ENCODE data around the gene MIER2. TPM values are rescaled to one million over a fixed set of nuclear protein-coding genes. Genes with fewer than 3 reads are reported as not detected.
"Not testable (repeated sequence)": the region's sequence is repeated elsewhere in the genome, so short reads cannot be mapped to it uniquely, and the experiment has no call there.

The MIER2 gene
- polyA plus RNA-seq, 12 donors = 19.5 to 35.2 (median 24.1) TPM; not detected in 1

DNA sequence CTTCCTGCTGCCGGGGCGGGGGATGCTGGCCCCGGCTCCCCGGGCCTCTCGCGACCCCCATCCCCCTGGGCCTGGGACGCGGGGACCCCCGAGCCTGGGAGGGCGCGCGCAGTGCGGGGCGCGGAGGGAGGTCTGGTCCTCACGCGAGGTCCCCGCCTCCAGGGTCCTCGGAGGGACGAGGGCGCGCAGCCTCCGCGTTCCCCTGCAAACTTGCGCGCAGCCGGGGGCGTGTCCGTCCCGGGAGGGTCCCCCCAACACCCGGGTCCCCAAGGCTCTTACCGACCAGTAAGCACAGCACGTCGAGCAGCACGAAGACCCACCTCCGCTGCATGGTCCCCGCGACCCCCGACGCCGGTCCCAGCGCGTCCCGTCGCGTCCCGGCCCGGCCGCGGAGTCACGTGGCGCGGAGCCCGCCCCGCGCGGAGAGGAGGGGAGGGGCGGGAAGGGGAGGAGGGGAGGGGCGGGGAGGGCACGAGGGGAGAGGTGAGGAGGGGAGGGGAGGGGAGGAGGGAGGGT lies 53.5 kb downstream of the MIER2 start, which contains the start of gene PLPP2:
Gene PLPP2 (minus strand): TSS at position 398 of the 516 bp plus-strand sequence. CDS start 67 bp downstream, at position 331.
- no peak for DNase-seq

DNA sequence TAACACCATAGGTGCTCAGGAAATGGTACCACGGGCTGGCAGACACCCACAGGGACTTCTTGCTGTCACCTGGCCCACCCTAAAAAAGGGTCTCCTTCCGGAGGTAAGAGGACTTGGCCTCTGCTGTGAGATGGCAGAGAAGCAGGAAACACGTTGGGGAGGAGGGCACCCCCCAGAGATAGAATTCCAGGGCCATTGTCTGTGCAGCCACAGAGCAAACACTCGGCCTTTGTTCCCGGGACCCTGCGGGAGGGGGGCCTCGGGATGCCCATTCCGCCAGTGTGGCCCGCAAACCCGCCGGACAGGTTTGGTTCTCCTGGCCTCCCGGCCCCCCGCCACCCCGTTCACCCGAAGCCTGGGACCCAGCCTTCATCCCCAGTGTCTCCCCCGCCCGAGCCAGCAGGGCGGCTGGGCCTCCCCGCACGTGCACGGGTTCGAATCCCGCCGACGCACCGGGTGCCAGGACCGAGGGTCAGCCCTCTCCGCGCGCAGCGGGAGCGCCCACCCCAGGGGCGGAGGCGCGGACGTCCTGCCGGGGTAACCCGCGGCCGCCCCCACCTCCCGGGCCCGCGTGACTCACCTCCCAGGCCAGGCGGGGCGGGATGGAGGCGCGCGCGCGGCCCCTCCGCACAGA lies 54.1 kb downstream of the MIER2 start:
- no peak for DNase-seq

DNA sequence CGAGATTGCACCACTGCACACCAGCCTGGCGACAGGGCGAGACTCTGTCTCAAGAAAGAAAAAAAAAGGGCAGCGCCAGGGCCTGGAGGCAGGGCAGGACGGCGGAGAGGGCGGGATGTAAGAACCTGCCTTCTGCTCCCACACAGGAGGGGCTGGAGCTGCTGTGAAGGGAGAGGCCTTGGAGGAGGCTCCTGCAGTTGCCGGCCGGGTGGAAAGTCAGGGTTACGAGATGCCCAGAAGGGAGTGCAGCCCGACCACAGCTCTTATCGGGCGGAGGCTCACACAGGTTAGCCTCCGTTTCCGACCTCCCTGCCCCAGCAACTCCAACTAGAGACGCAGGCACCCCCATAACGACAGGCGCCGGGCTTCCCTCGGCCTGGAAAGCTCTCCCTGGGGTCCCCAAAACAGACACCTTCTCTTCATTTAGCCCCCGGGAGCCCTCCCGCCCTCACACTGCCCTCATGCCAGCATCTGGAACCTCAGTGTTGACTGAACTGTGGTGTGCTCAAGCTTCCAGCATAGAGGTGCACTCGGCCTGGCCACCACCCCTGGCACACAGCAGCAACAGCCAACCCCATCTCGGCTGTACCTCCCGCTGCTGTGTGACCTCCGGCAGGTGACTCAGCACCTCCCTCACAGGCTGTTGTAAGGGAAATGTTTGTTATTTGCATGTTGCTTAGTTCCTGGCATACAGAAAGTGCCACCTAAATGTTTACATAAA lies 54.8 kb downstream of the MIER2 start:
- DNase-seq = no peak

DNA sequence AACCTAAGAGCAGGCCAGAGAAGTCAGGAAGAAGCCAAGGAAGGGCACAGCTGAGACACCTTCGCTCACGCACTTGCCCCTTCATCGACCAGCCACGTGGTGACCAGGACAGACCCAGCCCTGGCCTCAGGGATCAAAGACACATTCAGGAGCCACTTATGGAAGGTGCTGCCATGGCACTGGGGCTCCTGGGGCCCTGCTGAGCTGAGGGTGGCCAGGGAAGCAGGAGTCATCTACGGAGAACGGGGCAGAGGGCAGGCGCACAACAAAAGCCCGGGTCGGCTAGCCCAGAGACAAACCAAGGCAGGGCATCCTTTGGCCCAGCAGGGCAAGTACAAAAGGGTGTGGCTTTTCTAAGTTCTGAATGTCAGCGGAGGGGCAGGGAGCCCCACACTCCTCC lies 55.7 kb downstream of the MIER2 start:
- DNase-seq = no peak

DNA sequence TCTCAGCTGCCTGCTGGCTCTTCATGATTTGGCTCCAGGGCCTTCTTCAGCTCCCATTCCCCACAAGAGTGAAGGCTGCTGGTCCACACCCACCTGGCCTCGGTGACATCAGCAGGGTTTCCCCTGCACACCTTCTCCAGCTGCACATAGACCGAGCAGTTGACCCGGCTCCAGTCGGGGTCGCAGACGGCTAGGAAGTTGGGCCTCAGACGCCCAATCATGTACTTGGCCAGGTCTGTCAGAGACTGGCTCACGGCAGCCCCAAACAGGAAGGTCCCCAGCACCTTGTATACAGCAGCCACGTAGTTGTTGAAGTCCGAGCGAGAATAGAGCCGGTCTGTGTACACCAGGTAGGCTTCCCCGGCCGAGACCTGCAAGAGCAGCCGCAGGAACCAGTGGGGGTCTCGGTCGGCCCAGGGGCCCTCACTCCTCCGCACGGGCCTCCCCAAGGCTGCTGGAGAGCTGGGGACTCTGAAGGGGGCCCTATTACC lies 57.2 kb downstream of the MIER2 start:
- DNase-seq = no peak

DNA sequence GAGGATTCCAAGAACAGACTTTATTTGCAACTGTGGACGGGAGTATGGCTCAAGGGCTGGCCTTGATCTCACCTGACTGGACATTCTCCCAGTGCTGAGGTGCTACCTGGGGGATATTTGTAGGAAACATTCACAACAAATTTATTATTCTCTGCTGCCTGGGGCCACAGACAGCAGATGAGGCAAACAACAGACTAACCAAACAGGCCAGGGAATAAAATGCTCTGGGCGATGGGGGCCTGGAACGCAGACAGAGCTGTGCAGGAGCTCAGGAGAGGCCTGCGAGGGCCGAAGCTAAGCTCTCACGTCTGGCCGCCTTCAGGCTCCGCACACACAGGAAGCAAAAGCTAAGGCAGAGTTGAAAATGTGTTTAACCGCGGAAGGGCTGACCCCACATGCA lies 61.2 kb downstream of the MIER2 start:
- no peak for DNase-seq

DNA sequence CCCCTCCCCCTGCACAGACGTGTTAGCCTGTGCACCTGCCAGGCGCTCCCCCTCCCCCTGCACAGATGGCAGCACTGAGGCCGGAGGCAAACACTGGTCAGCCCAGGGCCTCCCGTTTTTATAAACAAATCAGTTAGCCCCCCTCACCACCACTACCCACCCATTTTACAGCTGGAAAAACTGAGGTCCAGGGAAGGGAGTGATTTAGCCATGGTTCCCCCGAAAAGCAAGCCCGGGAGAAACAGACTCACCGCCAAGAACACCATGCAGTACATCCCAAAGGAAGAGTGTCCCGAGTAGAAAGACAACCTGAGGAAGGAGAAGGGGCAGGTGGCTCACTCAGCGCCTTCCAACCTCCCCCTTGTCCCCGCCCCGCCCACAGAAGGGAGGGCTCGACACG lies 62.1 kb downstream of the MIER2 start:
- no peak for DNase-seq

DNA sequence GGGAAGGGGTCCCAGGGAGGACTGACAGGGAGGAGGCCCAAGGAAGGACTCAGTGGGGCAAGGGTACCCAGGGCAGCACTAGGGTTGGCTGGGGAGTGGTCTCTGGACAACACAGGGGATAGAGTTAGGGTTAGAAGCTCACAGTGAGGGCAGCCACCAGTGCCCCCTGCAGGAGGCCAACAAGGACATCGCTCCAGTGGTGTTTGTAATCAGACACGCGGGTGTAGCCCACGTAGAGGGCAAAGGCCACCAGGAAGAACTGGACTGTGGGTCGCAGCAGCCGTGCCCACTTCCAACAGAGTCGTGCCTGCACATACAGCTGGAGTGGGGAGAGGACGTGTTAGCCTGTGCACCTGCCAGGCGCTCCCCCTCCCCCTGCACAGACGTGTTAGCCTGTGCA lies 62.6 kb downstream of the MIER2 start:
- no peak for DNase-seq

DNA sequence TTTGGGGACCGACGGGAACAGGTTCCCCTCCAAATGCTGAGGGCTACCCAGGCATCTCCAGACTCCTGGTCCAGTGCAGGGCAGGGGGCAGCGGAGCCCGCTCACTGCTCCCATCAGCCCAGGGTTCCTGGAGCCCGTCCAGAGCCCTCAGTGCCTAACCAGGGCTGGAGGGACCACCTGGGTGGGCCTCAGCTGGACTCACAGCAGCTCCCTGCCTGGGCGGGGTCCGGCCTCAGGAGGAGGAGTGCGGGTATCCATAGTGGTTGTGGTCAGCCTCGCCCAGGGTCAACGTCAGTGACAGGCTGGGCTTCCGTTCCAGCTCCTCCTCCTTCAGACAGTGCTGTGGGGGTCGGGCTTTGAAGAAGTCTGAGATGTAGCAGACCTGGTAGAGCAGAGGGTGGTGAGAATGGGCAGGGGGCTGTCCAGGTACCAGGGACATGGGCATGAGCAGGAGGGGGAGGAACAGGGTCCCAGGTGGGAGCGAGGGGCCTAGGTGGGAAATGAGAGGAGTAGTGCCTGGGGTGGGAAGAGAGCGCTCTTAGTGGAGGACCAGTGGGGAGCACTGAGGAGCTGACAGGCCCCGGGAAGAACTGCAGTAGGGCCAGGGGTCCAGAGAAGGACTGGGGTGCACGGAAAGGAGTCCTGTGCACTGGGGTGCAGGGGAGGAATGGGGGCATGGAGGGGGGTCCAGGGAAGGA lies 63.3 kb downstream of the MIER2 start:
- DNase-seq = no peak

DNA sequence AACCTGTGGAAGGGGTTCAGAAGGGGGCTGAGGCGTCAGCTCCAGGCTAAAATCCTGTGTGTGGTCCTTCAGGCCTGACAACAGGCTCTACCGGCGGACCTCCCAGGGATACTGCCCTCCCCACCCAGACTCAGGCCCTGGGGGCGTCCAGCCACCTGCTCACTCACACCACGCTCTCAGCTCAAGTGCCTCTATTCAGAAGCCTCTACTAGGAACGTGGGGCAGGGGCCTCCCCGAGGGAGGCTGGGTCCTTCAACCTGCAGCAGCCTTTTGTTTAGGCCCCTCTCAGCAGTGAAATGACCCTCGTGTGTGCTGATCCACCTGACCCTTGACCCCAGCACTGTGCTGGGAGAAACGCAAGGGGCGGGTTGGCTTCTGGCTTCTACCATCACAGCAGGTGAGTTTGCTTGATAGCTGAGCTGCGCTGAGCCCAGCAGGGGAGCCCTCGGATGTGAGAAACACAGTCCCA lies 64.0 kb downstream of the MIER2 start:
- DNase-seq = no peak

DNA sequence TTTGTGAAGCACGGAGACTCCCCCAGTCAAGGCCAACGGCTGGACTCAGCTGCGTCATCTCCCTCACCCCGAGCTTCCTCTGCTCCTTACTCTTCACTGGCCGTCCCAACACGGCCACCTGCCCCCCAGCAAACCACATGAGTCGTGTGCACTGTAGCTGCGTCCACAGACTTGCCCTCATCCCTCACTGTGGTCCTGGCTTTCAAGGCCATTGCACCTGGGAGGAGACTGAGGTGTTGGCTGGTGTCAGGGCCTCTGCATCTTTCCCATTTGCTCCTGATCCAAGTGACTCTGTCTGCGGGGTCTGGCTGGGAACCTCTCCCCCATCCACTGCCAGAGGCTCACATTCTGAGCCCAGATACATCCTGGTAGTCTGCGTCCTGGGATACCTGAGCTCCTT lies 64.9 kb downstream of the MIER2 start:
- DNase-seq = no peak

DNA sequence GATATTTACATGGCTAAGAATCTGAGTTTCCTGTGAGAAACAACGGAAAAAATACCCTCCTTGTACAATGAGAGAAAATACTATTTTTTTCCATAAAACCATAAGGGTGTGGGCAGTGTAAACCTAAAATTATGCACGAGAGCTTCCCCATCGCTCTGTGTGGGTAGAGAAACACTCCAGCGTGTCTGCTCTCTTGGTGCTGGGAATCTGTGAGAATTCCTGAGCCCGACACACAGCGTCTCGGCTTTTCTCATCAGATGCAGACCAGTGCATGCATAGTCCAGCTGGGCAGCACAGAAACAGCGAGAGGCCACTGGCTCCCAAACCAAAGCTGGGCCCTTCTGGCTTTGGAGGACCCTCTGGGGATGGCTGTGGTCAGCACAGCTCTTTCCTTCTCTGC lies 65.4 kb downstream of the MIER2 start:
- no peak for DNase-seq

DNA sequence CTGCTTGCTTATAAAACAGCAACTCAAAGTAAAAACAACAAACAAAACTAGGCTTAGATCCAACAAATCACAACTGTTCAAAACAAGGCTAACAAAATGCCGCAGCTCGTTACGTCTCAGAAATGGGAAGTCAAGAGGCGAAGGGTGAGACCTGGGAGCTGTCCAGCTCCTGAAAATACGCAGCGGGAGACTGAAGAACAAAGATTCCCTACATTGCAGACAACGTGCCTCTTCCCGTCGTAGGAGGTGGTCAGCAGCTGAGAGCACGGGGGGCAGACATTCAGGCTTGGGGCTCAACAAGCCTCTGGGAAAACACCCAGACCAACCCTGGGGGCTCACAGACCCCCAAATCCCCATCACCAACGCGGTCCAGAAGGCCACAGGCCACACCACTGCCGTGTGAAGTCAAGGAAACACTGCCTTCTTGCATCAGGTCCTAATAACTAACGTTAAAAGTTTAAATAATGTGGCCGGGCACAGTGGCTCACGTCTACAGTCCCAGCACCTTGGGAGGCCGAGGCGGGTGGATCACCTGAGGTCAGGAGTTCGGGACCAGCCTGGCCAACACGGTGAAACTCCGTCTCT lies 66.9 kb downstream of the MIER2 start:
- DNase-seq = peak; percentile 36

DNA sequence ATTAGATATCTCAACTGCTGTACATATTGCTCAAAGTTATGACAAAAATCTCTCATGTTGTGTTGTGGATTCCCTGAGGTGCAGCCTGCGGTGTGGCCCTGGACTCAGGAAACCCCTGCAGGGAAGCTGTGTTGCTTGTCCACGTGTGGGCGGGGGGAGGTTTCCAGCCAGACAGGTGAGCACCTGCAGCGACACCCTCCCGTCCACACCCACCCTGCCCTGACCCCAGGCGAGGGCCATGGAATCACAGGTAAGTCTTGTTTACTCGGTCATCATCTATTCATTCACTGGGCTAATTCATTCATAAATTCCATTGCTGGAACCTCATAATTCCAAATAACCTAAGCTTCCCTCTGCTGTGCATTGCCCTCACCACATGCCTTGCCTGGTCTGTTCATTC lies 67.5 kb downstream of the MIER2 start:
- DNase-seq = no peak

DNA sequence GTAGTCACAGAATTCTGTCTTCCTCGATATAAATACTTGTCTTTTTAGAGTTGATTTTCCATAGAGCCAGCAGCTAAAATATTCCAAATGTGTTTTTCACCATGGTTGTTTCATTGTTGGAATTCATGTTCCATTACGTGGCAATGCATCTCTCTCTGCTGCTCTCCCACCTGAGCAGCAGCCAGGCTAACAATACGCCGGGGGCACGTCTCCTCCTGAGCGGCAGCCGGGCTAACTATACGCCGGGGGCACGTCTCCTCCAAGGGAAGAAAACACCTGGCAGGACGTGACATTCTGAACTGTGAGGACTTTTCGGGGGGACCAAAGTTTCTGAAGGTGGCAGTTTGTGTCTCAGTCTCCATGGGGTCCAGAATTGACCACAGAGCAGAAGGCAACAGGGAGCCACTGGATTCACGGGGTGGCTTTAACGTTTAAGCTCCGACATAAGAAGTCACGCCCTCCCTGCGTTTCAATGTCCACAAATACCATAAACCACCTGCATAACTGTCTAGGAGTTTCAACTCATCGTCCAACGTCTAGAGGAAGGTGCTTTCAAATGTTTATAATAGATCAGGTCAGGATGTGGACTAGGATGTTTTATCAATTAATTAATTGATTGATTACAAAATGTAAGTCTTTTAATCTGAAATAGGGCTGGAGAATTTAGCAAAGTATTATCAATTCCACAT lies 68.5 kb downstream of the MIER2 start:
- DNase-seq = no peak

DNA sequence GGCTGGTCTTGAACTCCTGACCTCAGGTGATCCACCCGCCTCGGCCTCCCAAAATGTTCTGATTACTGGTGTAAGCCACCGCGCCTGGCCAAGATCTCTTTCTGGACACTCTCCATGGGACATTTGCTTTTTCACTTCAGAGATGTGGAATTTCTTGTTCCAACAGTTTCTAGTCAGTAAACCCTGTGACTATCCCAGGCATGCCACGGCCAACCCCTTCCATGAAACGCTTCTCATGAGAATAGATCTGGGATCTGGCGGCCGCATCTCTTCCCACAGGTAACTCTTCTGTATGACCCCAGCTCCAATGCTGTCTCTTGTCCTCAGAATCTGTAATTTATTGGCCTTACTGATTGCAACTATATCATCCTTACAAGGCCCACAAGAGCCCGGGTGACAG lies 69.6 kb downstream of the MIER2 start:
- DNase-seq = no peak

DNA sequence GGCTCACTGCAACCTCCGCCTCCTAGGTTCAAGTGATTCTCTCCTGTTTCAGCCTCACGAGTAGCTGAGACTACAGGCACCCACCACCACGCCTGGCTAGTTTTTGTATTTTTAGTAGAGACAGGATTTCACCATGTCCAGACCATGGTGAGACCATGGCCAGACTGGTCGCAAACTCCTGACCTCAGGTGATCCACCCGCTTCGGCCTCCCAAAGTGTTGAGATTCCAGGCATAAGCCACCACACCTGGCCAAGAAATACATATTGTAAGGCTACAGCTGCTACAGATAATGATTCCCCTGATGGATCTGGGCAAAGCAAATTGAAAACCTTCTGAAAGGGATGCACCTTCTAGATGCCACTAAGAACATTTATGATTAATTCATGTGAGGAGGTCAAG lies 71.2 kb downstream of the MIER2 start:
- DNase-seq = no peak

DNA sequence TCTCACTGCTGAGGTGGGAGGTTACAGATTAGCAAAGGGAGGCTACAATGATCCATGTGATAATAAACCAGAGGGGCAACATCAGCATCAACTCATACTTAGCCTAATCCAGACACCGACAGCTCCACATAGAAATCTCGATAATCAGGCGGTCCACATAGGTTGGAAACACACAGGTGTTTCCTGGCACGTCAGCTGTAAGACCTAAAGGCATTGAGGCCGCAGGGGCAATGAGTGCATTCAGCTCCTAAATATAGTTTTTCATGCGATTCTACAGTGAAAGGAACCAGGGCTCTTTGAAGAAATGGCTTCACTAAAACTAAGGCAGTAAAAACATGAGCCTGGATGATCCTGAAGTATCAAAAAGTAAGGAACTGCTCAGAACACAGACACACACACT lies 72.7 kb downstream of the MIER2 start:
- DNase-seq = no peak

DNA sequence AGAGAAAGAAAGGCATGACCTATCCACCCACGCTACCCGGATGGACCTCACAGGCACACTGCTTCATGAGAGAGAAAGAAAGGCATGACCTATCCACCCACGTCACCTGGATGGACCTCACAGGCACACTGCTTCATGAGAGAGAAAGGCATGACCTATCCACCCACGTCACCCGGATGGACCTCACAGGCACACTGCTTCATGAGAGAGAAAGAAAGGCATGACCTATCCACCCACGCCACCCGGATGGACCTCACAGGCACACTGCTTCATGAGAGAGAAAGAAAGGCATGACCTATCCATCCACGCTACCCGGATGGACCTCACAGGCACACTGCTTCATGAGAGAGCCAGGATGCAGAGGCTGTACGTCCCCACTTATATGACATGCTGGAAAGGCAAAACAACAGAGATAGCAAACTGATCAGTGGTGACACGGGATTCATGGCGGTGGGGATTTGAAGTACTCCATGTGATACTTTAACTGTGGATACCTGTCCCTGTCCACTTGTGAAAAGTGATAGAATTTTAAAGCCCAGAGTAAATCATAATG lies 73.8 kb downstream of the MIER2 start:
- not testable (repeated sequence) for DNase-seq

DNA sequence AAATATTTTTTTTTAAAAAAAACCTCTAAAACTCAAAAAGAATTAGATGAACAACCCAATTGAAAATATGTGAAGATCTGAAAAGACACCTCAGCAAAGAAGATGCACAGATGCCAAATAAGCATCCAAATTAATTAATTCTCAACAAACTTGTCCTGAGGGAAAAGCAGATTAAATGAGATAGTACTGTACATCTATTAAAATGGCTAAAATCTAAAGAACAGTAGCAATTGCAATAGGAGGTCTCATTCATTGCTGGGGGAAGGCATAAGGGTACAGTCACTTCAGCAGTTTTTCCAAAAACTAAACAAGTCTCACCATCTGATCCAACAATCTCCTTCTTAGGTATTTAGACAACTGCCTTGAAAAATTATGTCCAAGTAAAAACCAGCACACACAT lies 75.4 kb downstream of the MIER2 start:
- DNase-seq = no peak

DNA sequence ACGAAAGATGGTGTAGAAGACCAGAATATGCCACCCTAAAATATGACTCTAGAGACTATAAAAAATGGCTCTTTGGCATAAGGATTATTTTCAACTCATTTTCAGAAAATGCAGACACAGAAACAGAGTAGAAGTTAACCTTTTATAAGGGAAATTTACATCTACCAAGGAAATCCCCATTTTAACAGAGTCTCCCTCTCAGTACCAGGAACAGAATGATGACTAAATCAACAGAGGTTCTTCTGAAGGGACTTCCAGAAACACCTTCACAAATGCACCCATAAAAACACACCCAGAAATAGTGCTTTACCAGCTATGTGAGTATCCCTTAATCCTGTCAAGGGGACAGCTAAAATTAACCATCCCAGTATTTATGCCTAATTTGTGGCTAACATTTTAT lies 82.5 kb downstream of the MIER2 start:
- no peak for DNase-seq

Data from muscle of arm (tissue), 12 donors.